BJ (cell line): ENCODE data around the gene TMEM271. TPM values are rescaled to one million over a fixed set of nuclear protein-coding genes. Genes with fewer than 3 reads are reported as not detected.

Experiments used
- CTCF ChIA-PET: fragments of 350-600 bp; formaldehyde crosslinking; extraction: SDS; loops from one replicate; lab custom pipeline; 2021; ENCODE audit warnings: antibody characterized with exemption, inconsistent platforms; lab: Yijun Ruan, JAX
- POLR2A ChIA-PET: fragments of 300-600 bp; sonication (Branson Sonifier 250); formaldehyde crosslinking; extraction: SDS; loops from one replicate; lab custom pipeline; 2021; ENCODE audit warnings: antibody characterized with exemption; lab: Charles Lee
- DNase-seq: peaks from one replicate; pipeline ENCODE4 v3.0.0-alpha.2; 2011; ENCODE audit warnings: low read depth
- H3K27me3 ChIP-seq: 2 replicates; pipeline ENCODE4 v1.6.0; 2011; ENCODE audit warnings: low read length; ENCODE audit not compliant: control insufficient read depth, insufficient read depth
- H3K36me3 ChIP-seq: 2 replicates; pipeline ENCODE4 v1.5.1; 2011; ENCODE audit warnings: low read length; ENCODE audit not compliant: control insufficient read depth, insufficient read depth
- H3K4me3 ChIP-seq: 2 replicates; pipeline ENCODE4 v1.5.1; 2011; ENCODE audit warnings: low read depth, mild to moderate bottlenecking, control low read depth, low read length
- polyA plus RNA-seq: library from polyadenylated mRNA; depleted of rRNA; stranded (reverse); fragments of >200 nt; gene quantifications from 2 replicates; pipeline ENCODE4 v1.2.3, GENCODE V29; 2011
- TF ChIP-seq, protein P1 (sequence below): IDR thresholded peaks from 2 replicates; pipeline ENCODE4 v1.5.1; 2011; ENCODE audit warnings: low read depth, mild to moderate bottlenecking, control low read depth, inconsistent platforms, low read length, moderate library complexity; ENCODE audit not compliant: insufficient read depth

TMEM271 gene
- polyA plus RNA-seq, 1 experiment: not detected

DNA sequence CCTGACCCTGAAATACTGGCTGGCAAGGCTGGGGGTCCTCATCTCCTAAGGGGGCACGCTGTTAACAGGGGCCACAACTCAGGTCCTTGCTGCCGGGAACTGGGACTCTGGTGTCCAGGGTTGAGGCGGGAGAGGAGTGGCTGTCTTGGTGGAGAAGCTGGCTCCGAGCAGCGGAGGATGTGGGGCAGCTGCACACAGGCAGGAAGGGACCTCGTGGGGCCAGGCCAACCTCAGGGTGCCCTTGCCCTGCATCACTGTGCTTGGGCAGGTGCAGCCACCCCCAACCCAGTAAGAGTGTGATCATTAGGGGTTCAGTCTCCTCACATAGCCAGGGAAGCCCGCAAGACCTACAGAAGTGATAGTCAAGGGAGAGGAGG, 36.6 kb upstream of the TMEM271 start:
- Histone ChIP-seq H3K27me3 (0 out of 2 replicates have a peak, but pooled peaks cover 1% of the 10 kb centered on the region), H3K36me3 (no peaks in the 10 kb centered on the region), H3K4me3 (no peak overlapping the region)
- ChIA-PET POLR2A (no interaction called here), CTCF (no interaction called here)
- TF ChIP-seq, protein P1, sequence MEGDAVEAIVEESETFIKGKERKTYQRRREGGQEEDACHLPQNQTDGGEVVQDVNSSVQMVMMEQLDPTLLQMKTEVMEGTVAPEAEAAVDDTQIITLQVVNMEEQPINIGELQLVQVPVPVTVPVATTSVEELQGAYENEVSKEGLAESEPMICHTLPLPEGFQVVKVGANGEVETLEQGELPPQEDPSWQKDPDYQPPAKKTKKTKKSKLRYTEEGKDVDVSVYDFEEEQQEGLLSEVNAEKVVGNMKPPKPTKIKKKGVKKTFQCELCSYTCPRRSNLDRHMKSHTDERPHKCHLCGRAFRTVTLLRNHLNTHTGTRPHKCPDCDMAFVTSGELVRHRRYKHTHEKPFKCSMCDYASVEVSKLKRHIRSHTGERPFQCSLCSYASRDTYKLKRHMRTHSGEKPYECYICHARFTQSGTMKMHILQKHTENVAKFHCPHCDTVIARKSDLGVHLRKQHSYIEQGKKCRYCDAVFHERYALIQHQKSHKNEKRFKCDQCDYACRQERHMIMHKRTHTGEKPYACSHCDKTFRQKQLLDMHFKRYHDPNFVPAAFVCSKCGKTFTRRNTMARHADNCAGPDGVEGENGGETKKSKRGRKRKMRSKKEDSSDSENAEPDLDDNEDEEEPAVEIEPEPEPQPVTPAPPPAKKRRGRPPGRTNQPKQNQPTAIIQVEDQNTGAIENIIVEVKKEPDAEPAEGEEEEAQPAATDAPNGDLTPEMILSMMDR: no peak
- DNase-seq: no peak

DNA sequence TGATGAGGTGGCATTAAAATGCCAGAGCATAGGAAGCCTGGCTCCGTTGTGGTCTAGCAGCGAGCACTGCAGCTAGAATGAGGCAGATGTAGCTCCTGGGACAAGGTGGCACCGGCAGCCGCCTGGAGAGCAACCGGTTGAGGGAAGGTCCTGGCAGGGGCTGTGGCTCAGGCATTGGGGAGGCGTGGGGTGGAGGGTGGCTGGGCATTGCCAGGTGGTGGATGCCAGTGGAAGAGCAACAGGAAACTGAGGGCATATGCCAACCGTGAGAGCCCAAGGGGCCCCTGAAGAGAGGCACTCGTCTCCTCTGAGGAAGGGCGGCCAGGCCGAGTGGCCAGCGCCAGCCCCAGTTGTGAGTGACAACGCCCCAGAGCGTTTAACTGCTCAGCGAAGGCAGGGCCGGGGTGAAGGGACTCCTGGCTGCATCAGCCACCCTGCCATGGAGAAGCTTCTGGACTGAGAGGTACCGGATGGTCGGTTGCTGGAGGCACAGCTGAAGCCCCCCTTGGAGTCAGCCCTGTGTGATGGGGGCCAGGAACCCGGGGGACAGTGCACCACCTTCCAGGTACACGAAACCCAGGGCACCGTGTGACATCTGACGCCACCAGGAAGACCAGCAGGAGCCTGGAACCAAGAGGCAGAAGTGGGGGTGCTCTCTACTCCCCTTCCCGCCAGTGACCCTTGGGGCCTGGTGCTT, 36.1 kb upstream of the TMEM271 start:
- TF ChIP-seq, protein P1: no peak
- no peaks in the 10 kb centered on the region for H3K36me3 ChIP-seq
- ChIA-PET CTCF (no interaction called here), POLR2A (no interaction called here)
- H3K27me3 ChIP-seq: 0 out of 2 replicates have a peak, but pooled peaks cover 1% of the 10 kb centered on the region
- no peak for DNase-seq
- no peak overlapping the region for H3K4me3 ChIP-seq

DNA sequence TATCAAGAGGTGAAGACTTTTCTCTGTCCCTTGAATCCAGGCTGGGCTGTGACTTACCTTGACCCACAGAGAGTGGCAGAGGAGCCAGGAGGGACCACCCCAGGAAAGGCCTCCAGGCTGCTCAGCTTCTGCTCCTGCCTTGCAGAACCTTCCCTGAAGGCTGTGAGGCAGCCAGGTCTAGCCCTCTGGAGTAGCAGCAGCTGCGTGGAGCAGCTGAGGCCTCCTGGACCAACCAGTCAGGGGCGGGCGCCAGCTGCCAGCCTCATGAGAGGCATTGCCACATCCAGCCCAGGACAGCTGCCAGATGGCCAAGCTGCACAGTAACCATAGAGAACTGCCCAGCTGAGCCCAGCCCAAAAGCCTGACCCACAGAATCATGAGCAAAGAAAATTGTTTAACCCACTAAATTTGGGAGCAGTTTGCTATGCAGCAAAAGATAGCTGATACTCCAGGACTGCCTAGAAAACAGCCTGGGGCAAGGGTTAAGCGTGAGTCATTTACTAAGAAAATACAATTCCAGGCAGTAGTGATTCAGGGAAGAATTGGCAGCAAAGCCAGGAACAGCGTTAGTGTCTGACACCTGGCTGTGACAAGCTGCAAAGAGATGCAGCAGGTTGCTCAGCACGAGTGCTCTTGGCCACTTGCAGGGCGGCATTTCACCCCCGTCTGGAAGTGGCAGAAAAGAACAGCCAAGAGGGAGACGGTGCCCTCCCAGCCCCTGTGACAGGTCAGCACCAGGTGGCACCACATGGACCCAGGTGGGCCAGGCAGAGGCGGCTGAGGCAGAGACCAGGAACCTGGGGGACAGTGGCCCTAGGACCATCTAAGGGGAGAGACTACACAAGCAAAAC, 34.5 kb upstream of the TMEM271 start:
- H3K36me3 ChIP-seq: no peaks in the 10 kb centered on the region
- no peak for DNase-seq
- ChIA-PET POLR2A (no interaction called here), CTCF (no interaction called here)
- no peak overlapping the region for H3K4me3 ChIP-seq
- H3K27me3 ChIP-seq: 0 out of 2 replicates have a peak, but pooled peaks cover 1% of the 10 kb centered on the region
- TF ChIP-seq, protein P1: no peak

DNA sequence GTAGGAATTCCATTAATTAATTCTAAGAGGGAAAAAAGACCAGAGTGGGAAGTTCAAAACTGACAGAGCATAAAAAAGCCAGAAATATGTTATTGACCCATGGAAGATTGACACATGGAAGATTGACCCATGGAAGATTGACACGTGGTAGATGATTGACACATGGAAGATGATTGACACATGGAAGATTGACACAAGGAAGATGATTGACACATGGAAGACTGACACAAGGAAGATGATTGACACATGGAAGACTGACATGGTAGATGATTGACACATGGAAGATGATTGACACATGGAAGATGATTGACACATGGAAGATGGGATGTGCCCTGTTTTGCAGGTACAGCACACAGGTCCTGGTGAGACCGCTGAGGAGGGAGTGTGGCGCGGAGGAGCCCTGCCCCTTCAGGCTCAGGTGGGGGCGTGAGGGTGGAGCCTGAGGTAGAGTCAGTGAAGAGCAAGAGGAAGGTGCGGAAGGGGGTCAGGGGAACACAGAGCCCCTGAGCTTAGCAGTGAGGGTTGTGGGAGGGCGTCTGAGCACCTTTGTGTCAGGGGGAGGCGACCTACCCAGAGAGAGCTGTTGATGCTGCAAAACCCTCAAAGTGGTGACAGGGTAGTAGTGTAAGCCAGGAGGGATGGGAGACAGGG, 33.4 kb upstream of the TMEM271 start:
- DNase-seq: no peak
- ChIA-PET CTCF (no interaction called here), POLR2A (no interaction called here)
- TF ChIP-seq, protein P1: no peak
- H3K4me3 ChIP-seq: no peak overlapping the region
- H3K36me3 ChIP-seq: no peaks in the 10 kb centered on the region
- 0 out of 2 replicates have a peak, but pooled peaks cover 1% of the 10 kb centered on the region for H3K27me3 ChIP-seq

DNA sequence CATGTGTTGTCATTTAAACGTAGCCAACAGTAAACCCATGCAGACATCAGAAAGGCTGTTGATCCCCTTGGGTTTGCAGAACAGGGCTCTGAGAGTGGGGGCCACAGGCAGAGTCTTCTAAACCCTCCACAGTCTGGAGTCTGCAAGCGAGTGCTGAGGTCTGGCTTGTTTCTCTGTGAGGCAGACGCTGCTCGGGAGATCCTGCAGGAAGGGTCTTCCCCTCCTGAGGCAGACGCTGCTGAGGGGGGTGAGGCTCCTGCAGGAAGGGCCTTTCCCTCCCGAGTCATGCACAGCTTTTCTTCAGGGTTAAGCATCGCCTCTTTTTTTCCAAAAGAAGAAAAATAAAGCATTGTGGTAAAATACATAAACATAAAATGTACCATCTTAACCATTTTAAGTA, 32.1 kb upstream of the TMEM271 start:
- CTCF ChIA-PET: no interaction called here
- TF ChIP-seq, protein P1: no peak
- POLR2A ChIA-PET: no interaction called here
- no peak for DNase-seq
- Histone ChIP-seq H3K36me3 (no peaks in the 10 kb centered on the region), H3K4me3 (no peak overlapping the region), H3K27me3 (0 out of 2 replicates have a peak, but pooled peaks cover under 1% of the 10 kb centered on the region)
